Sigmoid colon (tissue), 7 donors: ENCODE results near the gene LAMTOR4. TPM values are rescaled to one million over a fixed set of nuclear protein-coding genes. Genes with fewer than 3 reads are reported as not detected.
A peak's percentile ranks its signal among the peaks of the same experiment; 100 is the strongest.

Experiments used
- DNase-seq: peaks from one replicate; pipeline ENCODE4 v3.0.0-alpha.2; 2019
- H3K27ac ChIP-seq, 4 donors: fragments of 200-600 bp; sonication (generic); one replicate each; pipeline ENCODE4 v1.5.1; 2016 to 2019; ENCODE audit warnings: mild to moderate bottlenecking in 1 of 4
- H3K27me3 ChIP-seq, 3 donors: fragments of 200-600 bp; sonication (generic); one replicate each; pipeline ENCODE4 v1.5.1; 2019; ENCODE audit warnings: mild to moderate bottlenecking in 1 of 3
- H3K36me3 ChIP-seq, 4 donors: fragments of 200-600 bp; sonication (generic); one replicate each; pipeline ENCODE4 v1.5.1; 2016 to 2019
- H3K4me1 ChIP-seq, 4 donors: fragments of 200-600 bp; sonication (generic); one replicate each; pipeline ENCODE4 v1.5.1; 2017 to 2019
- H3K4me3 ChIP-seq, 4 donors: fragments of 200-600 bp; sonication (generic); one replicate each; pipeline ENCODE4 v1.5.1; 2017 to 2019; ENCODE audit warnings: mild to moderate bottlenecking in 2 of 4, moderate library complexity in 1 of 4
- H3K9me3 ChIP-seq, 4 donors: fragments of 200-600 bp in 3 of 4; sonication (generic) in 3 of 4; one replicate each; pipeline versions ENCODE4 v1.5.1 to v1.6.1; 2013 to 2019
- EP300 ChIP-seq, 4 donors: sonication (generic); formaldehyde crosslinking; IDR thresholded peaks; one replicate each; pipeline ENCODE4 v1.6.1; 2017; ENCODE audit warnings: antibody characterized with exemption in 4 of 4
- POLR2A ChIP-seq, 2 donors: fragments of 450-650 bp; IDR thresholded peaks; one replicate each; pipeline ENCODE4 v1.6.1; 2016; ENCODE audit warnings: antibody characterized with exemption in 2 of 2, mild to moderate bottlenecking in 2 of 2, moderate library complexity in 2 of 2
- POLR2AphosphoS5 ChIP-seq, 4 donors: sonication (generic); formaldehyde crosslinking; IDR thresholded peaks; one replicate each; pipeline ENCODE4 v1.6.1; 2017; ENCODE audit warnings: antibody characterized with exemption in 4 of 4
- WGBS, 2 donors: extraction: QIAGEN DNeasy Blood & Tissue Kit; methylation state at CpG; one replicate each; pipeline ENCODE4 v1.1.7; 2013; 5-methylcytosine and 5-hydroxymethylcytosine counted together
- intact Hi-C: fragments of 100-400 bp; cut with DNase I; formaldehyde crosslinking; loops from one replicate; pipeline ENCODE4 v1.15.1; 2023
- polyA plus RNA-seq, 3 donors: library from polyadenylated mRNA; stranded (reverse); fragments of 200-250 nt; gene quantifications; one replicate each; pipeline ENCODE4 v1.2.3, GENCODE V29; 2013
- total RNA-seq, 4 donors: library from RNA; depleted of rRNA; stranded (reverse); fragments of >200 nt; gene quantifications; one replicate each; pipeline ENCODE4 v1.1.0, GENCODE V29; 2016
- TF ChIP-seq, protein P1 (sequence below), 4 experiments: fragments of 450-650 bp in 3 of 4; fragments of 200-600 bp in 1 of 4; IDR thresholded peaks; one replicate each; pipeline ENCODE4 v1.5.1; 2016 to 2019; ENCODE audit warnings: antibody characterized with exemption in 4 of 4, mild to moderate bottlenecking in 3 of 4, moderate library complexity in 2 of 4
- donor health status: healthy with polysubstance abuse.
- donor health status: Bipolar disorder and iron deficiency.
- donor health status: healthy.

The LAMTOR4 gene
- total and polyA plus RNA-seq, 7 donors, result 222 to 626 (median 309) TPM

DNA sequence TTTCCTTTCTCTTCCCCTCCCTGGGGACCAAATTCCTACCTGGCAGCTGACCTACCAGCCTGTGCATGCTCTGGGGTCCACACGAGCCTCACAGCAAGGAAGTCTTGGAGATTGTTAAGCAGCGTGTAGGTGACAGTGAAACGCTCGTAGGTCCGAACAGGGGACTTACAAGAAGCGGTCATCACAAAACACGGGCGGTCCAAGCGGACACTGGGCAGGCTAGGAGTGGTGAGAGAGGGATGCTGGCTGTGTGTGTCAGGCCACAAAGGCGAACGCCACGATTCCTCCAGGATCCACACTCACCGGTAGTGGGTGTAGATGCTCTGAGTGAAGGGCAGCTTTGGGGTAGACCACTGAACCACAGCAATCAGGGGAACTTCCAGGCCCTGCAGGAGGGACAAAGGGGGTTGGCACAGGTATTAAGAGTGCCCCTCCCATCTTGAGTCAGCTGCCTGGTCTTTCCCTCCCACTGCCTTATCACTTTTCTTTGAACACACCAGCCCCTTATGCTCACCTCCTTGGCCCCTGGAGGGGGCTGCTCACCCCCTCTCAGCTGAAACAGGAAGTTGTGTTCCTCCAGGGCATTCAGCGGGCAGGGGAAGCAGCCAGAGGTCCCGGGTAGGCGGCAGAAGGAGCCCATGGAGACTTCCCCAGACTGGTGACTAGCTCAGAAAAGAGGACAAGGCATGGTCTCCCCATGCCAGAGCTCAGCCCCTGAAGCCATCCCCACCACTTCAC is 7.8 kb downstream of the LAMTOR4 start:
- intact Hi-C loops, result no loop called here
- Histone ChIP-seq H3K4me1 (peaks cover 0 to 28% (median 16%) of the 10 kb centered on the region in 4 donors), H3K9me3 (no peaks in the 10 kb centered on the region), H3K27me3 (no peaks in the 10 kb centered on the region), H3K27ac (no peak overlapping the region), H3K36me3 (peaks cover 0 to 43% (median 22%) of the 10 kb centered on the region in 4 donors), H3K4me3 (no peak overlapping the region)
- no peak for DNase-seq
- TF ChIP-seq EP300 (IDR thresholded peaks at IDR 0.05) (no peak), POLR2AphosphoS5 (IDR thresholded peaks at IDR 0.05) (no peak), POLR2A (IDR thresholded peaks at IDR 0.05) (no peak)
- TF ChIP-seq, protein P1, sequence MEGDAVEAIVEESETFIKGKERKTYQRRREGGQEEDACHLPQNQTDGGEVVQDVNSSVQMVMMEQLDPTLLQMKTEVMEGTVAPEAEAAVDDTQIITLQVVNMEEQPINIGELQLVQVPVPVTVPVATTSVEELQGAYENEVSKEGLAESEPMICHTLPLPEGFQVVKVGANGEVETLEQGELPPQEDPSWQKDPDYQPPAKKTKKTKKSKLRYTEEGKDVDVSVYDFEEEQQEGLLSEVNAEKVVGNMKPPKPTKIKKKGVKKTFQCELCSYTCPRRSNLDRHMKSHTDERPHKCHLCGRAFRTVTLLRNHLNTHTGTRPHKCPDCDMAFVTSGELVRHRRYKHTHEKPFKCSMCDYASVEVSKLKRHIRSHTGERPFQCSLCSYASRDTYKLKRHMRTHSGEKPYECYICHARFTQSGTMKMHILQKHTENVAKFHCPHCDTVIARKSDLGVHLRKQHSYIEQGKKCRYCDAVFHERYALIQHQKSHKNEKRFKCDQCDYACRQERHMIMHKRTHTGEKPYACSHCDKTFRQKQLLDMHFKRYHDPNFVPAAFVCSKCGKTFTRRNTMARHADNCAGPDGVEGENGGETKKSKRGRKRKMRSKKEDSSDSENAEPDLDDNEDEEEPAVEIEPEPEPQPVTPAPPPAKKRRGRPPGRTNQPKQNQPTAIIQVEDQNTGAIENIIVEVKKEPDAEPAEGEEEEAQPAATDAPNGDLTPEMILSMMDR (IDR thresholded peaks at IDR 0.05), result no peak
- 77 to 86% methylated on average over 16 of the region's 16 CpGs for WGBS, 2 donors

DNA sequence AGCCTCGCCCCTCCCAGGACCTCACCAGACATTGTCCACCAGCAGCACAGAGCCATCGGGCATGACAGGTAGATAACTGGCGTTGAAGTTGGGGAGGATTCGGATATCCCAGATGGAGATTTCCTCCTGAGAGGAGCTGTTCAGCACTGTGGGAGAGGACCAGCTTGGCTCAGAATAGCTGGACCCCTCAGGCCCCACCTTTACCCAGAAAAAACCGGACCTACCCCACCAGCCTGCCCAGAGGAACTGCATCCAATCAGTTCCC is 8.3 kb downstream of the LAMTOR4 start:
- H3K36me3 ChIP-seq, result peaks cover 0 to 39% (median 22%) of the 10 kb centered on the region in 4 donors
- intact Hi-C loops, result no loop called here
- peak overlapping the region in 3 of 4 donors; percentile 85 for H3K27ac ChIP-seq
- DNase-seq, result no peak
- no peaks in the 10 kb centered on the region for H3K27me3 ChIP-seq
- TF ChIP-seq EP300 (IDR thresholded peaks at IDR 0.05), result no peak
- no peak for TF ChIP-seq POLR2A (IDR thresholded peaks at IDR 0.05)
- TF ChIP-seq, protein P1 (IDR thresholded peaks at IDR 0.05), result no peak
- no peak for TF ChIP-seq POLR2AphosphoS5 (IDR thresholded peaks at IDR 0.05)
- no peaks in the 10 kb centered on the region for H3K9me3 ChIP-seq
- H3K4me3 ChIP-seq, result no peak overlapping the region
- H3K4me1 ChIP-seq, result peaks cover 0 to 28% (median 16%) of the 10 kb centered on the region in 4 donors
- 76 to 81% methylated on average over 5 of the region's 5 CpGs for WGBS, 2 donors

DNA sequence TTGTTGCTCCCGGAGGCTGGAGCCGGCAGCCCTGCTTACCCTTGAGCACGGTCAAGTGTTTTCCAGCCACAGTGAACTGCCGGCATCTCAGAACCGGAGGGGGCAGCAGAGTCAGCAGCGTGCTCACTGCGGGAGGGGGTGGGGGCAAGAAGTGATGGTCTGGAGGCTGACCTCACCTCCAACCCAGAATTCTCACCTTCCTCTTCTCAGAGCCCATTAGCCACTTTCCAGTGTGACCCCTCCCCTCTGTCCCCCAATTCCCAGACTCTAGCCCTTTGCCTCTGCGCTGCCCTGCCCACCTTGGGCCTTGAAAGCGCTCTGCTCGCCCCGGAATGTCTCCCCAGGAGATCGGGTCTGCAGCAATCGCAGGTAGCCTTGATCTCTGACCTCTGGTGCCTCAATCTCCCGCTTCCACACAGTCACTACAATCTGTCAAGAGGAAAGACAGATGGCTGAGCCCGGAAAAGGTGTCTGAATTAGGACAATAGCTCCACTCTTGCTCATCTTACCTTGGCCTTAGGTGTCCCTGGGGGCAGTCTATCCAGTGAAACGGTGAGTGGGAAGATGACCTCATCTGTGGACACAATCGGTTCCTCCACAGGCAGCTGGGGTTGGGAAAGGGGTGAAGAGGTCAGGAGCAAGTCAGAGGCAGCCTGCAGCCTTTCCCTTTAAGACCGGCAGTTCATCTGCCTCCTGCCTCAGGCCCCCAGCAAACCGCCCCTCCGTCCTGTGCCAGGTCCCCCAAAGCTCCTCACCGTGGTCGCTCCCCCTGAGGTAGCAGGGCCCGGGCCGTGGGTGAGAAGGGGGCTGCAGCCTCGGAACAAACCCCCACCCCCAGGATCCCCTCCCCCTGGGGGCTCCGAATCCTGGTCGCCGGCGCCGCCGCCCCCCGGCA is 8.9 kb downstream of the LAMTOR4 start:
- intact Hi-C loops, result no loop called here
- TF ChIP-seq, protein P1 (IDR thresholded peaks at IDR 0.05), result no peak
- TF ChIP-seq POLR2A (IDR thresholded peaks at IDR 0.05), result no peak
- peak in 1 of 4 donors; percentile 23 for TF ChIP-seq POLR2AphosphoS5 (IDR thresholded peaks at IDR 0.05)
- H3K9me3 ChIP-seq, result no peaks in the 10 kb centered on the region

DNA sequence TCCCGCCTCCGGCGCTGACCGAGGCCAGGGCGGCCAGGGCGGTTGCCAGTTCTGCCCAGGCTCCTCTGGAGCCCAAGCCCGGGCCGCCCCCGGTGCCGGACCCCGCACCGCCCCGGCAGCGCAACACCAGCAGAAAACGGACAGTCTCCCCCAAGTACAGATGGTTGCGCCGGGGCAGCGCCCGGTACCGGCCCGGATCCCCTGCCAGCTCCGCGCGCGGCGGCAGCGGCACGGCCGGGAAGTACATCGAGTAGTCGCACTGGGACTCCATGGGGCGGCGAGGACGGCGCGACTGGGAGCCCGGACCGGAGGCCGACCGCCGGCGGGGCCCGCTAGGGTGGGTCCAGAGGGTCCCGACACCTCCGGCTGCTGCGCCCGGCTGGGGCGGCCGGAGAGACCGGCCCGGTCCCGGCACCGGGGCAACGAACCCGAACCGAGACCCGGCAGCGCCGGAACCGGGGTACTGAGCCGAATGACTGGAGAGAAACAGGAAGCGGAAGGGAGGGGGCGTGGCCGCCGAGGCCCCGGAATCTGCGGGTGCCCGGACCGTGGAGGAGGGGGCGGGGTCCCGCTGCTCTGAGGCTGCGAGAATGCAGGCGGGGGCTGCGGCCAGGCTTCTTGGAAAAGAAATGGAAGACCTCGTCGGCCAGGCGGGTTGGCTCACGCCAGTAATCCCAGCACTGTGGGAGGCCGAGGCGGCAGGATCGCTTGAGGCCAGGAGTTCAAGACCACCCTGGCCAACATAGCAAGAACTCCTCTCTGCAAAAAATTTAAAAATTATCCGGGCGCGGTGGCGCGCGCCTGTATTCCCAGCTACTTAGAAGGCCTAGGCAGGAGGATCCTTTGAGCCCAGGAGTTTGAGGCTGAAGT is 9.7 kb downstream of the LAMTOR4 start, which contains the start of gene TRAPPC14:
Gene TRAPPC14, minus strand, starts transcription at position 495 of the 870 bp plus-strand sequence. Its CDS starts 224 bp downstream, at position 271.
- DNase-seq, result peak; percentile 94
- H3K4me1 ChIP-seq, result peaks cover 0 to 28% (median 16%) of the 10 kb centered on the region in 4 donors

More for the DNA sequence above, 8.9 kb downstream of the LAMTOR4 start:
- peak overlapping the region; percentile 83 to 85 (median 85) for H3K27ac ChIP-seq
- peak; percentile 74 for DNase-seq
- H3K4me3 ChIP-seq, result peak overlapping the region; percentile 71 to 96 (median 80)
- H3K4me1 ChIP-seq, result peaks cover 0 to 28% (median 16%) of the 10 kb centered on the region in 4 donors
- H3K36me3 ChIP-seq, result peaks cover 0 to 39% (median 22%) of the 10 kb centered on the region in 4 donors
- no peaks in the 10 kb centered on the region for H3K27me3 ChIP-seq
- 21 to 30% methylated on average over 32 of the region's 32 CpGs for WGBS, 2 donors

More for the DNA sequence above, 9.7 kb downstream of the LAMTOR4 start, which contains the start of gene TRAPPC14:
- intact Hi-C loops, result no loop called here
- peaks cover 0 to 35% (median 18%) of the 10 kb centered on the region in 4 donors for H3K36me3 ChIP-seq
- H3K9me3 ChIP-seq, result no peaks in the 10 kb centered on the region
- TF ChIP-seq POLR2A (IDR thresholded peaks at IDR 0.05) (peak; percentile 23 to 42), POLR2AphosphoS5 (IDR thresholded peaks at IDR 0.05) (peak; percentile 49 to 80 (median 71)), EP300 (IDR thresholded peaks at IDR 0.05) (no peak)
- no peaks in the 10 kb centered on the region for H3K27me3 ChIP-seq
- H3K27ac ChIP-seq, result peak within 1 kb of the TSS; percentile 83 to 85 (median 85)
- H3K4me3 ChIP-seq, result peak within 1 kb of the TSS; percentile 71 to 96 (median 80)
- WGBS, 2 donors, result 1% methylated on average over 87 of the region's 87 CpGs
